T-helper 2 cell (primary cell): Measurements from ENCODE around the gene ADCY9.
"Not testable (repeated sequence)": the region's sequence is repeated elsewhere in the genome, so short reads cannot be mapped to it uniquely, and the experiment has no call there.

ENCODE experiments used
- DNase-seq, 5 experiments: peaks; one replicate each; pipeline versions ENCODE4 v3.0.0 to v3.0.0-alpha.2; 2012 to 2022

Gene ADCY9

GRCh38 chr16:3971261-3971660 lies 145.0 kb downstream of the ADCY9 start:
- peak in 1 of 5 experiments; percentile 29 for DNase-seq

- no peak for DNase-seq
Observed at GRCh38 chr16:3968551-3968950, 147.7 kb downstream of the ADCY9 start.

- DNase-seq: no peak
Observed at GRCh38 chr16:3966681-3967080, 149.6 kb downstream of the ADCY9 start.

GRCh38 chr16:3965781-3966582 lies 150.3 kb downstream of the ADCY9 start:
- DNase-seq: no peak

- no peak for DNase-seq
Observed at GRCh38 chr16:3965306-3965705, 150.9 kb downstream of the ADCY9 start.

- no peak for DNase-seq
Observed at GRCh38 chr16:3964686-3965290, 151.5 kb downstream of the ADCY9 start.

GRCh38 chr16:3963886-3964685 lies 152.2 kb downstream of the ADCY9 start:
- no peak for DNase-seq

- DNase-seq: peak in 3 of 5 experiments; percentile 44 to 72 (median 56)
Observed at GRCh38 chr16:3963203-3963602, 153.0 kb downstream of the ADCY9 start.

GRCh38 chr16:3961449-3961849 lies 154.8 kb downstream of the ADCY9 start:
- DNase-seq: no peak

- not testable (repeated sequence) for DNase-seq
Observed at GRCh38 chr16:3959926-3960590, 156.2 kb downstream of the ADCY9 start.

- DNase-seq: no peak
Observed at GRCh38 chr16:3959148-3959547, 157.1 kb downstream of the ADCY9 start.

- DNase-seq: no peak
Observed at GRCh38 chr16:3957344-3957980, 158.8 kb downstream of the ADCY9 start.

GRCh38 chr16:3954411-3954921 lies 161.8 kb downstream of the ADCY9 start:
- DNase-seq: no peak

- DNase-seq: no peak
Observed at GRCh38 chr16:3953728-3954410, 162.4 kb downstream of the ADCY9 start.

- DNase-seq: no peak
Observed at GRCh38 chr16:3952737-3953131, 163.5 kb downstream of the ADCY9 start.

- DNase-seq: no peak
Observed at GRCh38 chr16:3951861-3952736, 164.1 kb downstream of the ADCY9 start.

GRCh38 chr16:3951380-3951779 lies 164.9 kb downstream of the ADCY9 start:
- DNase-seq: not testable (repeated sequence)

- DNase-seq: no peak
Observed at GRCh38 chr16:3950343-3951193, 165.7 kb downstream of the ADCY9 start.

GRCh38 chr16:3949946-3950342 lies 166.3 kb downstream of the ADCY9 start:
- no peak for DNase-seq

GRCh38 chr16:3949287-3949686 lies 167.0 kb downstream of the ADCY9 start:
- no peak for DNase-seq
